Rectal smooth muscle tissue (tissue), 1 donor: ENCODE measurements around the gene TDRD1.

Source experiments
- H3K27ac ChIP-seq: one replicate; pipeline ENCODE4 v1.7.0; 2013; ENCODE audit warnings: low read depth, low read length, inconsistent platforms
- H3K27me3 ChIP-seq: one replicate; pipeline ENCODE4 v1.7.0; 2013; ENCODE audit warnings: low read length; ENCODE audit not compliant: control insufficient read depth, insufficient read depth
- H3K36me3 ChIP-seq: one replicate; pipeline ENCODE4 v1.7.0; 2013; ENCODE audit warnings: low read length; ENCODE audit not compliant: control insufficient read depth, insufficient read depth
- H3K4me1 ChIP-seq: one replicate; pipeline ENCODE4 v1.7.0; 2013; ENCODE audit warnings: low read length; ENCODE audit not compliant: control insufficient read depth, insufficient read depth
- H3K4me3 ChIP-seq: one replicate; pipeline ENCODE4 v1.7.0; 2013; ENCODE audit warnings: low read length
- H3K9ac ChIP-seq: one replicate; pipeline ENCODE4 v1.7.0; 2013; ENCODE audit warnings: low read length

The TDRD1 gene

GRCh38 chr10:114212153-114212552 is 33.0 kb downstream of the TDRD1 start:
- H3K27ac ChIP-seq: no peak overlapping the region
- no peaks in the 10 kb centered on the region for H3K27me3 ChIP-seq
- no peak overlapping the region for H3K9ac ChIP-seq
- no peak overlapping the region for H3K4me3 ChIP-seq
- H3K36me3 ChIP-seq: no peaks in the 10 kb centered on the region
- H3K4me1 ChIP-seq: peaks cover 3% of the 10 kb centered on the region

DNA sequence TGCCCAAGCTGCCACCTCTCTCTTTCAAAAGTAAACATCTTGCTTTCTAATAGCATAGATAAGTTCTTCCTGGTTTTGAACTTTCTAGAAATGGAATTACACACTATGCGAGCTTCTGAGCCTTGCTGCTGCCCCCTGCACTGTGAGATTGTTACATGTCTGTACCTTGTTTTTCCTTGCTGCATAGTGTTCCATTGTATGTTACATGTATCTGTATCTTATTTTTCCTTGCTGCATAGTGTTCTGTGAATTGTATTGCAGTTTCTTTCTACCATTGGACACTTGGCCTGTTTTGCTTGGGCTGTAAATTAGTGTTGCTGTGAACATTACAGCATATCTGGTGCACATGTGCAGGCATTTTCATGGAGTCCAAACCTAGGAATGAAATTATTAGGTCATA is 35.9 kb downstream of the TDRD1 start:
- no peaks in the 10 kb centered on the region for H3K36me3 ChIP-seq

DNA sequence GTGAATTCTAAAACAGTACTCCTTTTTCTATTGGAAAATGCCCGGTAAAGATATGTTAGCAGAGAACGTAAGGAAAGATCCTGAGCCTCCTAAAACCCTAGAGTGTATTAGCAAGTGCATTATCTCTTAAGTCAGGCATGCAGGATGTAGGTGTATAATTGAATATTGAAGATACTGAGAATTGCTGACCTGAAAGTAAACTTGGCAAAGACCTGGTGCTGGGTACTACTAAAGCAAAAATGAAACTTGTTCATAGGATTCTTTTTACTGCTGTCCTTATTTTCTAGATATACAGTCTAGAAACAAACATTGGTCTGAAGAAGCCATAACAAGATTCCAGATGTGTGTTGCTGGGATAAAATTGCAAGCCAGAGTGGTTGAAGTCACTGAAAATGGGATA is 41.1 kb downstream of the TDRD1 start:
- no peak overlapping the region for H3K4me3 ChIP-seq
- no peaks in the 10 kb centered on the region for H3K4me1 ChIP-seq
- H3K36me3 ChIP-seq: no peaks in the 10 kb centered on the region
- peaks cover 2% of the 10 kb centered on the region for H3K27me3 ChIP-seq
- H3K27ac ChIP-seq: no peak overlapping the region
- no peak overlapping the region for H3K9ac ChIP-seq

More for the DNA sequence above, 35.9 kb downstream of the TDRD1 start:
- H3K27me3 ChIP-seq: no peaks in the 10 kb centered on the region
- H3K27ac ChIP-seq: no peak overlapping the region
- H3K4me3 ChIP-seq: no peak overlapping the region
- peaks cover 3% of the 10 kb centered on the region for H3K4me1 ChIP-seq
- H3K9ac ChIP-seq: no peak overlapping the region

GRCh38 chr10:114221235-114221634 is 42.1 kb downstream of the TDRD1 start:
- Histone ChIP-seq H3K27me3 (peaks cover 2% of the 10 kb centered on the region), H3K36me3 (no peaks in the 10 kb centered on the region), H3K9ac (no peak overlapping the region), H3K4me3 (no peak overlapping the region), H3K4me1 (no peaks in the 10 kb centered on the region), H3K27ac (no peak overlapping the region)

- Histone ChIP-seq H3K27ac (no peak overlapping the region), H3K4me1 (no peaks in the 10 kb centered on the region), H3K9ac (no peak overlapping the region), H3K27me3 (peaks cover 2% of the 10 kb centered on the region), H3K4me3 (no peak overlapping the region), H3K36me3 (no peaks in the 10 kb centered on the region)
Observed at GRCh38 chr10:114223066-114223465, 43.9 kb downstream of the TDRD1 start.

GRCh38 chr10:114228156-114228555 is 49.0 kb downstream of the TDRD1 start:
- H3K4me1 ChIP-seq: no peaks in the 10 kb centered on the region
- no peak overlapping the region for H3K9ac ChIP-seq
- H3K27ac ChIP-seq: no peak overlapping the region
- H3K27me3 ChIP-seq: peaks cover 2% of the 10 kb centered on the region
- H3K4me3 ChIP-seq: no peak overlapping the region
- H3K36me3 ChIP-seq: no peaks in the 10 kb centered on the region

DNA sequence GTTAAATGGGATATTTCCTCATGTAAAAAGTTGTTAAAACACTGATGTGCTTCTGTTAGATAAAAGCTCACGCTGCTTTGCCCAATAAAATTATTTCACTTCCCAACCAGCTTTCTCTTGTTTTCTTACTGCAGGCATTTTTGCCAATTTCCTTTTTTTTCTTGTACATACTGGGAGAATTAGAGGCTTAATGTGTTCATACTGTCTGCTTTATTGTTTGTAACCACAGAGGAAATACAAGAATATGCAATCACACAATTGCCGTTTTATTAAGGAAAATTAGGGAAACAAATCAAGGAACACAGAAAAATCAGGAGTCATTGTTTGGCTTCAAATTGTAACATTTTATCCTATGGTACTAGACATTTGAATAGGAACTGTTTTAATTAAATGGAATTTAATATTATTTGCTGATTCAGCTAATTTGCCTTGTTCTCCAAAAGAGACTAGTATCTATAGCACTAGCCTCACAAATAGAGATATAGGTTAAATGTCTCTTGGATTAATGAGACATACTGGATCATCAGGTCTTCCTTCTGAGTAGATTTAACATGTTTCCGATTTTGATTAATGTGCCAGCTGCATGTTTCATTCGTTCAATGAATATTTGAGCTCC is 53.5 kb downstream of the TDRD1 start:
- H3K27ac ChIP-seq: no peak overlapping the region
- H3K27me3 ChIP-seq: no peaks in the 10 kb centered on the region
- H3K36me3 ChIP-seq: no peaks in the 10 kb centered on the region
- H3K9ac ChIP-seq: no peak overlapping the region
- H3K4me1 ChIP-seq: no peaks in the 10 kb centered on the region
- no peak overlapping the region for H3K4me3 ChIP-seq

DNA sequence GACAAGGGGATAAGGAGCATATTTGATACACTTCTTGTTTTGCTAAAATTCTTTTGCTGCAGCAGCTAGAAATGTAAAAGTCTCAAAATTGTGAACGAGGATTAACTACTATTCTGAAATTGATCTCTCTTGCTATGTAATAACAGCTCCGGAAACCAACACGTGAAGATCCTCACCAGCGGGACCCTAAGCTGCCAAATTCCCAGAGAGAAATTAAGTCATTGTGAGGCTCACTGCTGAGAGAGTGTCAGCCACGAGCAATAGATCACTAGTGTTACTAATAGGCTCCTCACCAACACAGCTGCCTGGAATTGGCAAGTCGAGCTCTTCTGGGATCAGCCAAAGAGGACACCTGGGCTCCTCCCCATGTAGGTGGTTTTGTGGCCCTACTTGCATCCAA is 54.3 kb downstream of the TDRD1 start:
- H3K9ac ChIP-seq: no peak overlapping the region
- no peaks in the 10 kb centered on the region for H3K27me3 ChIP-seq
- H3K4me1 ChIP-seq: no peaks in the 10 kb centered on the region

GRCh38 chr10:114234132-114234531 is 55.0 kb downstream of the TDRD1 start:
- Histone ChIP-seq H3K36me3 (no peaks in the 10 kb centered on the region), H3K4me1 (no peaks in the 10 kb centered on the region), H3K27me3 (peaks cover 3% of the 10 kb centered on the region), H3K27ac (no peak overlapping the region), H3K4me3 (no peak overlapping the region), H3K9ac (no peak overlapping the region)

More for the DNA sequence above, 54.3 kb downstream of the TDRD1 start:
- Histone ChIP-seq H3K36me3 (no peaks in the 10 kb centered on the region), H3K4me3 (no peak overlapping the region), H3K27ac (no peak overlapping the region)

DNA sequence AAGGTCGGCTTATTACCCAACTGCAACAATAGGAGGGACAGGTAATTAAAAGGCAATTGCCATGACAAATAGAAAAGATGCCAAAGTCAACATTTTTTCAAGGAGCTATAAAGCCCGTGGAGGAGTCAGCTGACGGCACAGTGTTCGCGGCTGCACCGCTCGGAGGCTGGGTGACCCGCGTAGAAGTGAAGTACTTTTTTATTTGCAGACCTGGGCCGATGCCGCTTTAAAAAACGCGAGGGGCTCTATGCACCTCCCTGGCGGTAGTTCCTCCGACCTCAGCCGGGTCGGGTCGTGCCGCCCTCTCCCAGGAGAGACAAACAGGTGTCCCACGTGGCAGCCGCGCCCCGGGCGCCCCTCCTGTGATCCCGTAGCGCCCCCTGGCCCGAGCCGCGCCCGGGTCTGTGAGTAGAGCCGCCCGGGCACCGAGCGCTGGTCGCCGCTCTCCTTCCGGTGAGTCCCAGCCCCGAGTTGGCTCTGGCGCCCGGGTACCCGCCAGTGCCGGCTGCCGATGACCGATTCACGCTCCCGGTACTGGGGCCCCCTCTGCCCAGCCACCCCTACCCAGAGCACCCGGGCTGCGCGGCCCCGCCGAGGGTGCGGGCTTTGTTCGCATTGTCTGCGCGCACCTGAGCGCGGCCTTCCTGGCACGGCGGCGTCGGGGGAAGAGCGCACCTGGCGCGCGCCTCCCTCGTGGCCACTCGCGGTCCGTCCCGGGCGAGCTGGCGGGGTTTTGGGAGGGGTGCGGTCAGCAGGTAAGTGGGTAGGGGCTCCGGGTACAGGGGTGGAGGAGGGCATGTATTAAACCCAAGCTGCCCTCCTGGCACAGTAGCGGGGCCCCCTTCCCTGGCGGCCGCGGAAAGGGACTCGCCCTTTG is 60.2 kb downstream of the TDRD1 start, which contains the start of gene VWA2:
VWA2 (plus strand) TSS at position 138 of the 877 bp plus-strand sequence. CDS start 9,460 bp downstream, outside the sequence.
- Histone ChIP-seq H3K36me3 (no peaks in the 10 kb centered on the region), H3K4me3 (peak within 1 kb of the TSS; percentile 57), H3K9ac (no peak within 1 kb of the TSS), H3K4me1 (peaks cover 2% of the 10 kb centered on the region), H3K27ac (no peak within 1 kb of the TSS), H3K27me3 (peaks cover 20% of the 10 kb centered on the region)

- Histone ChIP-seq H3K4me3 (no peak overlapping the region), H3K27me3 (peaks cover 20% of the 10 kb centered on the region), H3K27ac (no peak overlapping the region), H3K9ac (no peak overlapping the region), H3K36me3 (no peaks in the 10 kb centered on the region), H3K4me1 (peaks cover 2% of the 10 kb centered on the region)
Observed at GRCh38 chr10:114239994-114240345, 60.8 kb downstream of the TDRD1 start.

- Histone ChIP-seq H3K36me3 (no peaks in the 10 kb centered on the region), H3K9ac (no peak overlapping the region), H3K27me3 (peaks cover 20% of the 10 kb centered on the region), H3K4me1 (peaks cover 2% of the 10 kb centered on the region), H3K4me3 (no peak overlapping the region), H3K27ac (no peak overlapping the region)
Observed at GRCh38 chr10:114242235-114242634, 63.1 kb downstream of the TDRD1 start.
